Activated T-helper 17 cell treated with anti-CD3 and anti-CD28 coated beads, Interleukin-2, amount 50 U/mL, for 72 hours (primary cell): ENCODE measurements around the gene KIAA0825. TPM values are rescaled to one million over a fixed set of nuclear protein-coding genes. Genes with fewer than 3 reads are reported as not detected.
A peak's percentile ranks its signal among the peaks of the same experiment; 100 is the strongest.
"Not testable (repeated sequence)": the region's sequence is repeated elsewhere in the genome, so short reads cannot be mapped to it uniquely, and the experiment has no call there.

Experiments used
- ATAC-seq: fragments of 150-1000 bp; cut with Tn5 transposase; replicated peaks from 2 replicates; pipeline ENCODE4 v1.10.0; 2021; ENCODE audit warnings: mild to moderate bottlenecking, moderate library complexity
- H3K27ac Mint-ChIP-seq: one replicate; pipeline ENCODE4 v1.8.0; 2022; ENCODE audit warnings: mixed read lengths
- H3K27me3 Mint-ChIP-seq: one replicate; pipeline ENCODE4 v1.8.0; 2022; ENCODE audit warnings: mixed read lengths
- H3K36me3 Mint-ChIP-seq: one replicate; pipeline ENCODE4 v1.8.0; 2022; ENCODE audit warnings: low read depth, mild to moderate bottlenecking, mixed read lengths
- H3K4me1 Mint-ChIP-seq: one replicate; pipeline ENCODE4 v1.8.0; 2022; ENCODE audit warnings: mixed read lengths
- H3K4me3 Mint-ChIP-seq: one replicate; pipeline ENCODE4 v1.8.0; 2022; ENCODE audit warnings: mild to moderate bottlenecking, mixed read lengths
- H3K9me3 Mint-ChIP-seq: one replicate; pipeline ENCODE4 v1.8.0; 2022; ENCODE audit warnings: mixed read lengths
- total RNA-seq, 2 donors: library from RNA; stranded (reverse); gene quantifications; one replicate each; pipeline ENCODE4 v1.2.3, GENCODE V29; 2022

The KIAA0825 gene
- total RNA-seq, 2 donors from 2014 or later = 0.97 to 1.1 TPM

GRCh38 chr5:94621763-94622162, 3.4 kb upstream of the KIAA0825 start:
- Mint-ChIP-seq H3K4me3 (peak overlapping the region; percentile 22), H3K9me3 (no peaks in the 10 kb centered on the region), H3K27me3 (no peaks in the 10 kb centered on the region), H3K36me3 (peaks cover 6% of the 10 kb centered on the region), H3K4me1 (peaks cover 19% of the 10 kb centered on the region), H3K27ac (no peak overlapping the region)
- no peak for ATAC-seq

GRCh38 chr5:94620256-94620655, 1.9 kb upstream of the KIAA0825 start:
- Mint-ChIP-seq H3K36me3 (peaks cover 6% of the 10 kb centered on the region), H3K9me3 (no peaks in the 10 kb centered on the region), H3K4me3 (peak overlapping the region; percentile 95), H3K4me1 (peaks cover 19% of the 10 kb centered on the region), H3K27ac (no peak overlapping the region), H3K27me3 (no peaks in the 10 kb centered on the region)
- ATAC-seq = no peak

DNA sequence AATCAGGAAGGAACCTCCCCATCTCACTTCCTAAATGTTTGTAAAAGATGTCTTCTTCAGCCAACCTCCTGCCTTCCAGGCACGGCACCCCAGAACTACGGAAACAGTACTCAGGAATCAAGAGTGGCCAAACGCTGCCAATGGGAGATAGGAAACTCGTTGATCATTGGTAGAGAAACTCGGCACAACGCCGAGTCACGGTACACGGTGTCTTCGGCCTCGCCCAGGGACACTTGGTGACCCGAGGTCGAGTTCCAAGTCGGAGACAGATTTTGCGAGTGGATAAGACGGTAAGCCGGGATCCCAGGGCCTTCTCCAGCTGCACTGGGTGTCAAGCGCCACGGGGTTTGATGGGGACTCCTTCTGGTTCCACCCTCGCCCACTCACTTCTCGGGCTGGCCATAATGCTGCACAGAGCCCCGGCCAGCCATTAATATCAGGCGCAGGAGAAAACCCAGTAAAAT, 343 bp downstream of the KIAA0825 start:
- no peaks in the 10 kb centered on the region for H3K9me3 Mint-ChIP-seq

GRCh38 chr5:94615862-94616261, 2.5 kb downstream of the KIAA0825 start:
- Mint-ChIP-seq H3K9me3 (no peaks in the 10 kb centered on the region), H3K27me3 (no peaks in the 10 kb centered on the region), H3K27ac (no peak overlapping the region), H3K36me3 (peaks cover 6% of the 10 kb centered on the region), H3K4me1 (peaks cover 16% of the 10 kb centered on the region), H3K4me3 (no peak overlapping the region)
- ATAC-seq = no peak

More for the DNA sequence above, 343 bp downstream of the KIAA0825 start:
- peaks cover 19% of the 10 kb centered on the region for H3K4me1 Mint-ChIP-seq
- peak overlapping the region; percentile 96 for H3K27ac Mint-ChIP-seq
- peak overlapping the region; percentile 95 for H3K4me3 Mint-ChIP-seq
- ATAC-seq = peak; percentile 45
- peaks cover 6% of the 10 kb centered on the region for H3K36me3 Mint-ChIP-seq
- H3K27me3 Mint-ChIP-seq = no peaks in the 10 kb centered on the region

- Mint-ChIP-seq H3K36me3 (peaks cover 4% of the 10 kb centered on the region), H3K27ac (no peak overlapping the region), H3K4me1 (peaks cover 12% of the 10 kb centered on the region), H3K27me3 (no peaks in the 10 kb centered on the region), H3K4me3 (no peak overlapping the region), H3K9me3 (no peaks in the 10 kb centered on the region)
- no peak for ATAC-seq
Measured at GRCh38 chr5:94614156-94614805, 4.1 kb downstream of the KIAA0825 start.

- peaks cover 11% of the 10 kb centered on the region for H3K4me1 Mint-ChIP-seq
- H3K4me3 Mint-ChIP-seq = no peak overlapping the region
- H3K9me3 Mint-ChIP-seq = no peaks in the 10 kb centered on the region
- H3K27me3 Mint-ChIP-seq = no peaks in the 10 kb centered on the region
- H3K27ac Mint-ChIP-seq = no peak overlapping the region
- no peak for ATAC-seq
- no peaks in the 10 kb centered on the region for H3K36me3 Mint-ChIP-seq
Measured at GRCh38 chr5:94613583-94613982, 4.8 kb downstream of the KIAA0825 start.

DNA sequence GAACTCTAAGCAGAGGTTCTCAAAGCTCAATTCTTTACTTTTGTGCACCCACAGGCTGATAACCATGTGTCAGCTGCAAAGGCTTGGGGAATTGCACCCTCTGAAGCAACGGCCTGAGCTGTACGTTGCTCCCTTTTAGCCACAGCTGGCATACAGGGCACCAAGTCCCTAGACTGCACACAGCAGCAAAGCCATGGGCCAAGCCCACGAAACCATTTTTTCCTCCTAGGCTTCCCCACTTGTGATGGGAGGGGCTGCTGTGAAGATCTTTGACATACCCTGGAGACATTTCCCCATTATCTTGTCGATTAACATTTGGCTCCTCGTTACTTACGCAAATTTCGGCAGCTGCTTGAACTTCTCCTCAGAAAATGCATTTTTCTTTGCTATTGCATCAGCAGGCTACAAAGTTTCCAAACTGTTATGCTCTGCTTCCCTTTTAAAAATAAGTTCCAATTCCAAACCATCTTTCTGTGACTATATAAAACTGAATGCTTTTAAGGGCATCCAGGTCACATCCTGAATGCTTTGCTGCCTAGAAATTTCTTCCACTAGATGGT, 23.0 kb downstream of the KIAA0825 start:
- Mint-ChIP-seq H3K9me3 (peaks cover 6% of the 10 kb centered on the region), H3K36me3 (no peaks in the 10 kb centered on the region), H3K27me3 (no peaks in the 10 kb centered on the region), H3K4me3 (no peak overlapping the region), H3K27ac (no peak overlapping the region), H3K4me1 (no peaks in the 10 kb centered on the region)
- ATAC-seq = no peak

GRCh38 chr5:94577466-94578245, 40.7 kb downstream of the KIAA0825 start:
- peak overlapping the region; percentile 32 for H3K27ac Mint-ChIP-seq
- H3K27me3 Mint-ChIP-seq = no peaks in the 10 kb centered on the region
- peak; percentile 74 for ATAC-seq
- H3K9me3 Mint-ChIP-seq = no peaks in the 10 kb centered on the region
- H3K4me3 Mint-ChIP-seq = peak overlapping the region; percentile 37
- H3K4me1 Mint-ChIP-seq = peaks cover 32% of the 10 kb centered on the region
- no peaks in the 10 kb centered on the region for H3K36me3 Mint-ChIP-seq

DNA sequence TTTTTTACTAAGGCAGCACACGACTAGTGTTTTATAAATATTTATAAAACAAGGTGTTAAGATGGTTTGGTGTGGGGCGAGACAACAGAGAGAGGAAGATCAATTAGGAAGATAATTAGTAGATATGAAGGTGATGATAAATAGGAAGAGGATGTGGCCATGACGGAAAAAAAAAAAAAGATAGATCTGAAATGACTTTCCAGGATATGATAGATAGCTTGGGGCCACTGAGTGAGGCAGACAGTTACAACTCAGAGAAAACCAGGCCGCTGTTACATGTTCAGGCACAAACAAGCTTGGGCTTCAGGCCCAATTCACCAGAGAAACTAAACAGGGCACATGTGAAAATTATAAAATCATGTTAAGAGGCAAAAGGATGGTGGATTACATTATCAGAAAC, 43.2 kb downstream of the KIAA0825 start:
- H3K36me3 Mint-ChIP-seq = no peaks in the 10 kb centered on the region
- H3K27me3 Mint-ChIP-seq = no peaks in the 10 kb centered on the region
- H3K27ac Mint-ChIP-seq = peak overlapping the region; percentile 82
- no peaks in the 10 kb centered on the region for H3K9me3 Mint-ChIP-seq
- H3K4me1 Mint-ChIP-seq = peaks cover 32% of the 10 kb centered on the region
- peak overlapping the region; percentile 54 for H3K4me3 Mint-ChIP-seq
- ATAC-seq = peak; percentile 84

GRCh38 chr5:94573349-94573748, 45.1 kb downstream of the KIAA0825 start:
- H3K36me3 Mint-ChIP-seq, ATAC-seq, H3K4me3 Mint-ChIP-seq, H3K27me3 Mint-ChIP-seq, H3K9me3 Mint-ChIP-seq: not testable (repeated sequence)
- peaks cover 32% of the 10 kb centered on the region for H3K4me1 Mint-ChIP-seq
- peak overlapping the region; percentile 58 for H3K27ac Mint-ChIP-seq

- Mint-ChIP-seq H3K9me3 (no peaks in the 10 kb centered on the region), H3K4me1 (peaks cover 21% of the 10 kb centered on the region), H3K4me3 (no peak overlapping the region)
Measured at GRCh38 chr5:94571415-94571814, 47.0 kb downstream of the KIAA0825 start.

GRCh38 chr5:94564812-94565211, 53.6 kb downstream of the KIAA0825 start:
- no peaks in the 10 kb centered on the region for H3K36me3 Mint-ChIP-seq
- no peaks in the 10 kb centered on the region for H3K4me1 Mint-ChIP-seq
- no peaks in the 10 kb centered on the region for H3K9me3 Mint-ChIP-seq
- ATAC-seq = no peak
- H3K27me3 Mint-ChIP-seq = no peaks in the 10 kb centered on the region
- no peak overlapping the region for H3K4me3 Mint-ChIP-seq
- H3K27ac Mint-ChIP-seq = no peak overlapping the region

More at GRCh38 chr5:94571415-94571814, 47.0 kb downstream of the KIAA0825 start:
- Mint-ChIP-seq H3K27me3 (no peaks in the 10 kb centered on the region), H3K36me3 (no peaks in the 10 kb centered on the region), H3K27ac (no peak overlapping the region)
- no peak for ATAC-seq

DNA sequence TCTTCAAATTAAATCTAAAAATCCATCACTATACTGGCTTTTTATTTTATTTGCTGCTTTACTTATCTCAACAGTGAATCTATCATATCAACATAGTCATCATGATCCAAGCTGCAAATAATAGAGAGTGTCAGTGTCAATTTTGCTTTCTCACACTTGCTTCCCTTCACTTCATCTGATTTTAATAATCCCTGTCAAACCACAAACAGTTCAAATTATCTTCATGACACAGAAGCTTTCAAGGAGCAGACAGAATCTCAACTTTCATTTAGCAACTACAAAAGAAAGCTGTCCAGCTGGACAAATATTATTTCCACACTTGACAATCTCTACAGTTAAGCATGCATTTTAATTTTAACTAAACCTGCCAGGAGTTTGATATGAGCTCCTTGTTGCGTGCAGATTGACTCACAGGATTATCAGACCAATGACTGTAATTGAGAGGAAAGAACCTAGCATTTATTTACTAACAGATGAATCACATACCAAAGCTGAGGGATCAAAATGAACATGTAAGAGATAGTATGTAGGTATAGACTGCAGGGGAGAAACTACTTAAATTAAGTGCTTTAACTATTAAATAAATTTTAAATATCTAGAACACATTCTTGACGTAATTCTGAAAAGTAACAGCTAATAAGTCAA, 56.0 kb downstream of the KIAA0825 start:
- Mint-ChIP-seq H3K27ac (no peak overlapping the region), H3K4me1 (no peaks in the 10 kb centered on the region), H3K9me3 (peaks cover 4% of the 10 kb centered on the region), H3K27me3 (no peaks in the 10 kb centered on the region), H3K4me3 (no peak overlapping the region), H3K36me3 (no peaks in the 10 kb centered on the region)
- peak; percentile 28 for ATAC-seq

GRCh38 chr5:94558028-94558427, 60.4 kb downstream of the KIAA0825 start:
- H3K4me1 Mint-ChIP-seq = no peaks in the 10 kb centered on the region
- H3K36me3 Mint-ChIP-seq = no peaks in the 10 kb centered on the region
- H3K9me3 Mint-ChIP-seq = peaks cover 4% of the 10 kb centered on the region

More at GRCh38 chr5:94558028-94558427, 60.4 kb downstream of the KIAA0825 start:
- Mint-ChIP-seq H3K27ac (no peak overlapping the region), H3K4me3 (no peak overlapping the region), H3K27me3 (no peaks in the 10 kb centered on the region)
- no peak for ATAC-seq
